ENCODE measurements around the gene CHAT. TPM values are rescaled to one million over a fixed set of nuclear protein-coding genes. Genes with fewer than 3 reads are reported as not detected.

The CHAT gene
- total and polyA plus RNA-seq, 4 donors, result not detected

DNA sequence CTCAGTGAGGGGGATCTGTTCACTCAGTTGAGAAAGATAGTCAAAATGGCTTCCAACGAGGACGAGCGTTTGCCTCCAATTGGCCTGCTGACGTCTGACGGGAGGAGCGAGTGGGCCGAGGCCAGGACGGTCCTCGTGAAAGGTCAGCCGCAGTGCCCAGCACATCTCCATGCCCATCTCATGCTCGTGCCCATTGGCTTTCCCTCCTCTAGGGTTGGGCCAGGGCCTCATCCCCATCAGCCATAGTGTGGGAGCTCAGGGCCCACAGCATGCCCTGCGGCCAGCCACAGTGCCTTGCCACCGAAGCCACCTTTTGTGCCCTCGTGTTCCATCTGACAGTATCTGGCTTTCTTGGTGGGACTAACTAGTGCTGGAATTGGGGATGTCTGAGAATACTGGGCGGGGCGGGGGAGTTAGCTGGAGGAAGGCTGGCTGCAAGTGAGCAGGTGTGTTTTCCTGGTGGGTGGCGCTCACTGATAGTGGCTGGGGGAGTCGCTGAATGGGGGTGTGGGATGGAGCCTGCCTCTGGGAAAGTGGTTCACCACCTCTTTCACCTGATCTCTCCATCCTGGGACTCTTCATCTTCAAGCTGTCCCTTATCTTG, 13.9 kb downstream of the CHAT start:
- 88 to 93% methylated on average over 18 of the region's 18 CpGs for WGBS, 2 donors
- no peak for TF ChIP-seq CTCF (IDR thresholded peaks at IDR 0.05; ENCODE audit: control extremely low read depth, extremely low read depth)
- Histone ChIP-seq H3K36me3 (ENCODE audit: control insufficient read depth in 4 of 4, insufficient read depth in 4 of 4, low read length in 4 of 4) (no peaks in the 10 kb centered on the region), H3K9me3 (ENCODE audit: control insufficient read depth in 4 of 4, insufficient read depth in 3 of 4, low read length in 3 of 4) (peaks cover 0 to 5% (median 0%) of the 10 kb centered on the region in 4 donors), H3K27me3 (ENCODE audit: control insufficient read depth in 3 of 3, insufficient read depth in 3 of 3, low read length in 2 of 3) (peaks cover 0 to 23% (median 0%) of the 10 kb centered on the region in 3 donors), H3K9ac (ENCODE audit: insufficient read depth in 1 of 2, low read length in 2 of 2) (no peak overlapping the region), H3K4me3 (no peak overlapping the region), H3K27ac (ENCODE audit: low read depth in 1 of 2, low read length in 1 of 2) (no peak overlapping the region), H3K4me1 (ENCODE audit: control insufficient read depth in 5 of 5, insufficient read depth in 5 of 5, low read length in 5 of 5) (no peaks in the 10 kb centered on the region)
- DNase-seq (no peak), ATAC-seq (ENCODE audit: insufficient read depth, low FRiP score) (no peak)

DNA sequence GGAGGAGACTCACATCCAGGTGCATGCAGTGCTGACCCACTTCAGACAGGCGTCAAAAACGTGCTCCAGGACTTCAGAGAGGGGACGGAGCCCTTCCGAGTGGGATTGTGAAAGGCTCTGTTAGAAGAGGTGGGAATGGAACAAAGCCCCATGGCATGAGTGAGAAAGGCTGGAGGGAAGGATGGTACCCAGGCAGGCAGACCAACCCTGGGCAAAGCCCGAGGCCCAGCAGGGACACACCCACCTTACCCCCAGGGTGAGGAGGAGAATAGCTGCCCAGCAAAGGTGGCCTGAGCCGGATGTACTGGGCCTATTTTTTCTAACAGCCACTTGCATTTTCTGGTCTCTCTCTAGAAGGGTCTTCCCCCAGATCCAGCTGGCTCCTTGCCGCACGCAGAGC, 14.8 kb downstream of the CHAT start:
- no peak for TF ChIP-seq CTCF (IDR thresholded peaks at IDR 0.05; ENCODE audit: control extremely low read depth, extremely low read depth)
- Histone ChIP-seq H3K4me1 (ENCODE audit: control insufficient read depth in 5 of 5, insufficient read depth in 5 of 5, low read length in 5 of 5) (no peaks in the 10 kb centered on the region), H3K27ac (ENCODE audit: low read depth in 1 of 2, low read length in 1 of 2) (no peak overlapping the region), H3K9me3 (ENCODE audit: control insufficient read depth in 4 of 4, insufficient read depth in 3 of 4, low read length in 3 of 4) (peaks cover 0 to 6% (median 0%) of the 10 kb centered on the region in 4 donors), H3K9ac (ENCODE audit: insufficient read depth in 1 of 2, low read length in 2 of 2) (no peak overlapping the region), H3K4me3 (no peak overlapping the region), H3K36me3 (ENCODE audit: control insufficient read depth in 4 of 4, insufficient read depth in 4 of 4, low read length in 4 of 4) (no peaks in the 10 kb centered on the region), H3K27me3 (ENCODE audit: control insufficient read depth in 3 of 3, insufficient read depth in 3 of 3, low read length in 2 of 3) (peaks cover 0 to 18% (median 0%) of the 10 kb centered on the region in 3 donors)
- WGBS, 2 donors, result 84 to 89% methylated on average over 8 of the region's 8 CpGs
- ATAC-seq (ENCODE audit: insufficient read depth, low FRiP score), result no peak
- DNase-seq, result no peak

DNA sequence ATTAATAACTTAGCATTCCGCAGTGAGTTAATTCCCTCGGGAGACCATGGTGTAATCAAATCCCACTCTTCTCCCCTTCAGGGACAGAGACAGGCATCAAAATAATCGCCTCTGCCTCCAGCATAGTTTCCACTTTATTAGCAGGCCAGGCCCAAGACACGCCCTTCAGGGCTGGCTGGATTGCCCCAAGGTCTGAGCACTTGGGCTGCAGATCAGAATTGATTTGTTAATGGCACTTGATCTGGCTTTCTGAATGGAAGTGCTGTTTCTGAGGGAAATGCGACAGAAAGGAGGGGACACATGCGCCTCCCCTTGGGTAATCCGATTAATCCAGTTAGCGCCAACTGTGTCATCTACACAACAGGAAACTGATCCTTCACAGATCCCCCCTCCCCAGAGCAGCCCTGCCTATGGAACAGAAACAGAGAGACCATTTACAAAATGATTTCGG, 15.6 kb downstream of the CHAT start:
- no peak overlapping the region for H3K4me3 ChIP-seq
- H3K27me3 ChIP-seq (ENCODE audit: control insufficient read depth in 3 of 3, insufficient read depth in 3 of 3, low read length in 2 of 3), result peaks cover 0 to 16% (median 0%) of the 10 kb centered on the region in 3 donors
- no peak overlapping the region for H3K27ac ChIP-seq (ENCODE audit: low read depth in 1 of 2, low read length in 1 of 2)
- H3K36me3 ChIP-seq (ENCODE audit: control insufficient read depth in 4 of 4, insufficient read depth in 4 of 4, low read length in 4 of 4), result no peaks in the 10 kb centered on the region
- ATAC-seq (ENCODE audit: insufficient read depth, low FRiP score), result no peak
- DNase-seq, result no peak
- H3K9ac ChIP-seq (ENCODE audit: insufficient read depth in 1 of 2, low read length in 2 of 2), result no peak overlapping the region
- H3K9me3 ChIP-seq (ENCODE audit: control insufficient read depth in 4 of 4, insufficient read depth in 3 of 4, low read length in 3 of 4), result peaks cover 0 to 6% (median 0%) of the 10 kb centered on the region in 4 donors
- H3K4me1 ChIP-seq (ENCODE audit: control insufficient read depth in 5 of 5, insufficient read depth in 5 of 5, low read length in 5 of 5), result peaks cover 0 to 3% (median 0%) of the 10 kb centered on the region in 5 donors
- 75 to 79% methylated on average over 9 of the region's 9 CpGs for WGBS, 2 donors
- no peak for TF ChIP-seq CTCF (IDR thresholded peaks at IDR 0.05; ENCODE audit: control extremely low read depth, extremely low read depth)

Data from lung (tissue), 12 donors.